GM12875 (cell line): Measurements from ENCODE around the gene NOC2L.

Experiments
- H3K4me3 ChIP-seq: one replicate; pipeline ENCODE4 v1.5.1; 2011; ENCODE audit warnings: low read depth, low read length, control low read depth
- CTCF ChIP-seq: IDR thresholded peaks from 2 replicates; pipeline ENCODE4 v1.5.1; 2011; ENCODE audit warnings: low read depth, mild to moderate bottlenecking, control low read depth, inconsistent platforms, low read length, moderate library complexity, borderline replicate concordance; ENCODE audit not compliant: insufficient read depth

NOC2L gene

DNA sequence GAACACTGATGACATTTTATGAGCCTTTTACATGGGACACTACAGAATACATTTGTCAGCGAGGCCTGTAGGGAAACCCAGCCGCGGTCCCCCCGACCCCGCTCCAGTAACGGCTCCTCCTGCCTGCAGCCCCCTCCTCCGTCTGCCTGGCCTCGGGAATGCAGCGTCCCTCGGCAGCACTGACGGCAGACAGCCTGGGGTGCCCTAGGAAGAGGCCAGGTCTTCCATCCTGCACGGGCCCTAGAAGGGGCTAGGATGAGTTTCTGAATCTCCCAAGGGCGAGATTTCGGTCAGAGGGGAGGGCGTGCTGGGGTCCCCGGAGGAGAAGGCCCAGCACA lies 26.9 kb downstream of the NOC2L start:
- no peak overlapping the region for H3K4me3 ChIP-seq
- TF ChIP-seq CTCF, result no peak

GRCh38 chr1:931380-932172 lies 27.5 kb downstream of the NOC2L start:
- no peak overlapping the region for H3K4me3 ChIP-seq
- no peak for TF ChIP-seq CTCF

GRCh38 chr1:930633-931138 lies 28.4 kb downstream of the NOC2L start:
- H3K4me3 ChIP-seq, result no peak overlapping the region
- TF ChIP-seq CTCF, result no peak

- H3K4me3 ChIP-seq, result no peak overlapping the region
- no peak for TF ChIP-seq CTCF
These were observed 29.1 kb downstream of the NOC2L start for GRCh38 chr1:929712-930632.

DNA sequence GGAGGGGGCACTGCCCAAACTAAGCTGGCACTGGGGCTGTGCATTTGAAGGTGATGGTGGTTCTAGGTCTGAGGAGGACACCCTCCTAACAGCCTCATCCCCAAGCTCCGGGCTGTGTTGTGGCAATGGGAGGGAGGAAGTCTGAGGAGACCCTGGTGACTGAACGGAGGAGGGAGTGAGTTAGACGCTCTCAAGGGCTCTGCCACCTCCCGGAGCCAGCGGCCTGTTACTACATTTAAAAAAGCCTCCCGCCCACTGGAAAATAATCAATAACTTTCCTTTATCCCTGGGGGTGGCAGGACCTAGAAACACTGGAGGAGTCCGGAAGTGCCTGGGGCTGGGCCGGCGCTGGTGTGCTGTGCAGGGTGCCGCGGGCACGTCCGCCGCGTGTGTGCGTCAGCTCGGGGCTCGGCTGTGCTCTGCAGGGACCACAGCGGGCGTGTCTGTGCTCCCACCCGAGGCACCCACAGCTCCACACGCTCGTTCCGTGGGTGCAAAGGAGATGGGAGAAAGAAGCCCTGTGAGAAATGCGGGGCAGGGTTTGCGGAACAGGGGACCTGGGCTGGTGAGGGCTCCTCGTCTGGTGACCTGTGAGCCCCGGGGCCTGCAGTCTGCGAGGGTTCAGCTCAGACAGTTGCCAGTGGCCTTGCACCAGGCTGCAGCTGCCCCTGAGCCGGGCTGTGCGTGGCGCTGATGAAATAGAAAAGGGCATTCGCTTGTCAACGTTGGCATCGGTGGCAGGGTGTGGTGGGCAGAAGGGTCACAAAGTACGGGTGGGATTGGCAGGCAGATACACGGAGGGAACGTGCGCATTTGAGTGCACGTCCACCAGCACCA lies 30.0 kb downstream of the NOC2L start:
- TF ChIP-seq CTCF, result no peak

GRCh38 chr1:927748-928147 lies 31.3 kb downstream of the NOC2L start:
- no peak overlapping the region for H3K4me3 ChIP-seq
- TF ChIP-seq CTCF, result no peak

More for the DNA sequence above, 30.0 kb downstream of the NOC2L start:
- no peak overlapping the region for H3K4me3 ChIP-seq
